ENCODE data around the gene OSCP1.
"Not testable (repeated sequence)": the region's sequence is repeated elsewhere in the genome, so short reads cannot be mapped to it uniquely, and the experiment has no call there.

Gene OSCP1, protein sequence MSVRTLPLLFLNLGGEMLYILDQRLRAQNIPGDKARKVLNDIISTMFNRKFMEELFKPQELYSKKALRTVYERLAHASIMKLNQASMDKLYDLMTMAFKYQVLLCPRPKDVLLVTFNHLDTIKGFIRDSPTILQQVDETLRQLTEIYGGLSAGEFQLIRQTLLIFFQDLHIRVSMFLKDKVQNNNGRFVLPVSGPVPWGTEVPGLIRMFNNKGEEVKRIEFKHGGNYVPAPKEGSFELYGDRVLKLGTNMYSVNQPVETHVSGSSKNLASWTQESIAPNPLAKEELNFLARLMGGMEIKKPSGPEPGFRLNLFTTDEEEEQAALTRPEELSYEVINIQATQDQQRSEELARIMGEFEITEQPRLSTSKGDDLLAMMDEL

DNA sequence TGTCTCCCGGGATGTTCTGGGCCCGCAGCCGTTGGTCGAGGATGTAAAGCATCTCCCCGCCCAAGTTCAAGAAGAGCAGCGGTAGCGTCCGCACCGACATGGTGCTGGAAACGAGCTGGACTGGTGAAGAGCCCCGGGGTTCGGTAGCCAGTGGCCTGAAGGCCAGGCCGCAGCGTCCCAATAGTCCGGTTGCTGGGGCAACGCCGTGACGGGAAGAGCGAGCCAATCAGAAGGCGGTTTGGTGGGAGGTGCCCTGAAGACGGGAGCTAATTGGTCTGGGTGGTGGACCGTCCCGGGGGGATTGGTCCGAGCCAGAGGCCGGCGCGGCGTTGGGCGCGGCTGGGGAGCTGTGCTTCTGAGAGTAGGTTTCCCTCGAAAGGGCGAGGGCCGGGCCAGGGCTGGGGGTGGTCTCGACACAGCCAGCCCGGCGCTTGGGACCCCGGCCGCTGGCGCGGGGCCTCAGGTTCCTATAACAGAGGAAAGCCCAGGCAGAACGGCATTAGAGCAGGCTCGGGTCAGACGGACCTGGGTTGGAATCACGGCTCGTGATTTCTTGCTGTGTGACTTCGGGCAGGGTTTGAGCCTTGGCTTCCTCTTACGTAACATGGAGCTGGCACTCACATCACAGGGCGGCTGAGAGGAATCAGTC is at the start of gene OSCP1:
Gene OSCP1, minus strand, starts transcription at position 182 of the 649 bp plus-strand sequence. Its CDS starts 82 bp downstream, at position 100.
- peak; percentile 75 for DNase-seq

DNA sequence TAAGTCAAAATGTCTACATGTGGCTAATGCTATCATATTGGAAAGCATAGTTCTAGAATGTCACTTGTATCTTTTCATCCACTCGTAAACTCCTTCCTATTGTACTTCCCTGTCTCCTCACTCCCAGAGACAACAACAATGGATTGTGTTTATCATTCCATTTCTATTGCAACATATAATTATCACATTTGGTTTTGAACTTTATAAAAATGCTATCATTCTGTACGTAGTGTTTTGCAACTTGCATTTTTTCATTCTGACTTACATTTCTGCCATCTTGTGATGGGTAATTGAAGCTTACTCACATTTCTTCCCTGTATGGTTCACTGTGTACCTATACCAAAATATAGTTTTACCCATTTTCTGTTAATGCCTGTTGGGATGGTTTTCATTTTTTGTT is 47.0 kb upstream of the OSCP1 start:
- DNase-seq, result no peak

DNA sequence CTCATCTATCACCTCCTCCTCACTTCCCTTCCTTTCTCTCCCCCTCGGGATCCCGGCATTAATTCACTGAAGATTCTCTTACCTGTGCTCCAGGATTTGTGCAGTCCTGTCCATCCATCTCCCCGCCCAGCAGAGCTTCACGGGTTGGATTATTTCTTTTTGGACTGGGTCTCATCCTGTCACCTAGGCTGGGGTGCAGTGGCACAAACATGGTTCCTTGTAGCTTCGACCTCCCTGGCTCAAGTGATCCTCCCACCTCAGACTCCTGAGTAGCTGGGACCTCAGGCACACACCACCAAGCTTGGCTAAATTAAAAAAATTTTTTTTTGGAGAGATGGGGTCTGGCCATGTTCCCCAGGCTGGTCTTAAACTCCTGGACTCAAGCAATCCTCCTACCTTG is 44.7 kb upstream of the OSCP1 start:
- no peak for DNase-seq

DNA sequence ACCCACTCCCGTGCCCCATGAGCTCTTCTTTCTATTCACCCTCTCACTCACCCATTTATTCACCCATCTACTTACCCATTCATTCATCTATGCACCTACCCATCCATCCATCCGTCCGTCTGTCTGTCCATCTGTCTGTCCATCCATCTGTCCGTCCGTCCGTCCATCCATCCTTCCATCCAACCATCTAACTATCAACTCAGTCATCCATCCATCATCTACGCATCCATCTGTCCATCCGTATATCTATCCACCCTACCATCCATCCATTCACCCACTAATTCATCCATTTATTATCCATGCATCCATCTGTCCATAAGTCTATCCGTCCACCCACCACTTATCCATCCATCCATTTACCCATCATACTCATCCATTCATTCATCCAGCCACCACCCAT is 43.3 kb upstream of the OSCP1 start:
- DNase-seq, result no peak

DNA sequence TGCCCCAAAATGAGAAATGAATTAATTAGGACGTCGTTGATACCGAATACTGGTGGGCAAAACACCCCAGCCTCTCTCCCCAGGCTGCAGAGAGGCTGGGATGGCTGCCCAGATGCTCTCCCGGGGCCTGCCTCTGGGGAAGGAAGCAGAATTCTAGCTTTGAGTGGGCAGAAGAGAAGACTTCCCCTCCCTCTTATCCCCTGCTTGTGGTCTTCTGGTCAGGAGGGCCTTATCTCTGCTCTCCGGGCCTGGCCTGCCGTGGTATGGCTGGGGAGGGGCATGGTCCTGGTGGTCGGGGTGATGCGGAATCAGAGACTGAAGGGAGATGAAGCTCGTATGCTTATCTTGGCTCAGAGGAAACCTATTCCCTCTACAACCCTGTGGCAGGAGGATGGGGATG is 42.2 kb upstream of the OSCP1 start:
- no peak for DNase-seq

DNA sequence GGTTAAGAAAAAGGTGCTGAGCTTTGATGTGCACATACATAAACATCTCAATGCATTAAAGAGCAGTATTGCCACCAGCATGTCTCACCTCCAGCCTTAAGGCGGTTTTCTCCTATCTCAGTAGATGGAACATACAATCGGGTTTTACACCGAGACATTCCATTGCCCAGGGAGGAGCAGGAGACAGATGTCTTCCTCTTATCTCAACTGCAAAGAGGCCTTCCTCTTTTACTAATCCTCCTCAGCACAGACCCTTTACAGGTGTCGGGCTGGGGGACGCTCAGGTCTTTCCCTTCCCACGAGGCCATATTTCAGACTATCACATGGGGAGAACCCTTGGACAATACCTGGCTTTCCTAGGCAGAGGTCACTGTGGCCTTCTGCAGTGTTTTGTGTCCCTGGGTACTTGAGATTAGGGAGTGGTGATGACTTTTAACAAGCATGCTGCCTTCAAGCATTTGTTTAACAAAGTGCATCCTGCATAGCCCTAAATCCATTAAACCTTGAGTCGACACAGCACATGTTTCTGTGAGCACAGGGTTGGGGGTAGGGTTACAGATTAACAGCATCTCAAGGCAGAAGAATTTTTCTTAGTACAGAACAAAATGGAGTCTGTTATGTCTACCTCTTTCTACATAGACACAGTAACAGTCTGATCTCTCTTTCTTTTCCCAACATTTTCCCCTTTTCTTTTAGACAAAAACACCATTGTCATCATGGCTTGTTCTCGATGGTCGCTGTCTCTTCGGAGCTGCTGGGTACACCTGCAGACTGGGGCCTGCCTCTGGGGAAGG is 39.2 kb upstream of the OSCP1 start:
- not testable (repeated sequence) for DNase-seq

DNA sequence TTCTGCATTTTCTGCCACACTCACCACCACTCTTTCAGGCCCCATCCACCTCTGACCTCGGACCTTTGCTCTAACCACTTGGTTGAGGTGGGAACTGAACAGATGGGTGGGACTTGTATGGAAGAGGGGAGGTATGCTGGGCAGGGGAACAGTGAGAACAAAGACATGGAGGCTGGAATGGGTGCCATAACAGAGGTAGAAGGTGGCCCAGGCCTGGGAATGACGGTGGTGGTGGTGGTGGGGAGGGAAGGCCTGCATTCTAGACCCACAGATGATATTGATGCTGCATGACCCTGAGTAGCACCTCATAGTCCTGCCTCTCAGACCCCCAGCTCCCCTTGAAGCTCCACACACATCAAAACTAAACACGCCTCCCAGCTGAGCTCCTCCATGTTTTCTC is 37.7 kb upstream of the OSCP1 start:
- DNase-seq, result no peak

DNA sequence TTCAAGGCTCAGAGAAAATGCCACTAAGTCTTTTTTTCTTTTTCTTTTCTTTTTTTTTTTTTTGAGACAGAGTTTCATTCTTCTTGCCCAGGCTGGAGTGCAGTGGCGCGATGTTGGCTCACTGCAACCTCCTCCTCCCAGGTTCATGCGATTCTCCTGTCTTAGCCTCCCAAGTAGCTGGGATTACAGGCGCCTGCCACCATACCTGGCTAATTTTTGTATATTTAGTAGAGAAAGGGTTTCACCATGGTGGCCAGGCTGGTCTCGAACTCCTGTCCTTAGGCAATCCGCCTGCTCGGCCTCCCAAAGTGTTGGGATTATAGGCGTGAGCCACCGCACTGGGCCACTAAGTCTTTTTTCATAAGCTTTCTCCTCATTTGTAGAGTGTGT is 37.1 kb upstream of the OSCP1 start:
- not testable (repeated sequence) for DNase-seq

DNA sequence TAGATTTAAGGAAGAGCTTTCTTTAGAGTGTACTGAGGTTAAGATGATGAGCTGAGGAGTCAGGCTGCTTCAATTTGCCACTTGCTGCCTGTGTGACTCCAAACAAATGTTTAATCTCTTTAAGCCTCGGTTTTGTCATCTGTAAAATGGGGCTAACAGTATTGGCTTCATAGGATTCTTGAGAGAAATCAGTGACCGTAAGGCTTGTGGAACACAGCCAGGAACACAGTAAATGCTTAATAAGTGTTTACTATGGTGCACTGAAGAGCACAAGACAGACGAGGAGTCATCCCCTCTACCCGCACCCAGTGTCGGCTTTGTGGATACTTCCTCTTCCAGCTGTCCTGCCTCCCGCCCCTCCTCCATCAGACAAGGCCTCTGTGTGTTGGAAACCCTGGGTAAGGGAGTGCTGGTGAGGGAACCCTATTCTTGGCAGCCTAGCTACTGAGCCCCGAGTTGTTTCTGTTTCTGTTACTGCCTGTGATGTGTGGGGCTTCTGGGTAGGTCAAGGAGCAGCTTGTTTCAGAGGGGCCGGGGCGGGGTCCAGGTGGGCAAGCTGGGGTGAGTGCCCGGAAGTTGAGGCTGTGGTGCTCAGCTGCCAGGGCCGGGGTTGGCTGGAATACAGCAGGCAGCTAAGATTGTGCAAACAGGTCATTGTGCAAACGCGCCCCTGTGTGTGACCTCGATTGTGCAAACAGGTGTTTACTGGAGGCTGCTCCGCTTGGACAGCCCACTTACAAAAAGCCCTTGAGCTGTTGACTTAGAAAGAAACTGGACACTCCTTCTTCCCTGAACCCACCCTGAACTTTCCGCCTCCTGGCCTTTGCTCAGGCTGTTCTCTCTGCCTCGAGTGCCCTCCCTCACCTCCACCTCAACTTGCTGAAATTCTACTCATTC is 36.4 kb upstream of the OSCP1 start:
- no peak for DNase-seq

DNA sequence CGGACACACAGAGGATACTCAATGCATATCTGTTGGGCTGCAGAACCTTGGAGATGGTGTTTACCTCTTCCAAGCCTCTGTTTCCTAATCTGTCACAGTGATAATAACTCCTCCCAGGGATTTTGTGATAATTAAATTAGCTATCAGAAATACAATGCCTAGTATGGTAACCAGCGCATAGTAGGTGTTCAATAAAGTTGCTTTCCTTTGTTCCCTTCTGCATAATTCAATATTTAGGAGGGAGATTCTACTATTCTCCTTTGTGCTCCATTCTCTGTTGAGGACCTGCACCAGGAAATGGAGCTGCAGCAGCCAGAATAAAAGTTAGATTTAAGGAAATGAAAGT is 35.8 kb upstream of the OSCP1 start:
- no peak for DNase-seq

DNA sequence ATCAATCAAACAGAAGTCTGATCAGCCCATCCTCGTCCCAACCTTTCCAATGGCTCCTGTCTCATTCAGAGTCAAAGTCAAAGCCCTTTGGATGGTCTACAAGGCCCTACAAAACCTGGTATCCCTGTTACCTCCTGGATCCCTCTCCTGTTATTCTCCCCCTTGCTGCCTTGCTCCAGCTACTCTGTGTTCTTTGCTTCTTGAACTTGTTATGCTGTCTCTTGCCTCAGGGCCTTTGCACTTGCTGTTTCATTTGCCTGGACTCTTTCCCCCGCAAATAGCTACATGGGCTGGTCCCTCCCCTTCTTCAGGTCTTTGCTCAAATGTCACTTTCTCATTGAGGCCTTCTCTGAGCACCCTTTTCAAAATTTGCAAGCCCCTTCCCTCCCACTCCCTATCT is 33.8 kb upstream of the OSCP1 start:
- DNase-seq, result no peak

DNA sequence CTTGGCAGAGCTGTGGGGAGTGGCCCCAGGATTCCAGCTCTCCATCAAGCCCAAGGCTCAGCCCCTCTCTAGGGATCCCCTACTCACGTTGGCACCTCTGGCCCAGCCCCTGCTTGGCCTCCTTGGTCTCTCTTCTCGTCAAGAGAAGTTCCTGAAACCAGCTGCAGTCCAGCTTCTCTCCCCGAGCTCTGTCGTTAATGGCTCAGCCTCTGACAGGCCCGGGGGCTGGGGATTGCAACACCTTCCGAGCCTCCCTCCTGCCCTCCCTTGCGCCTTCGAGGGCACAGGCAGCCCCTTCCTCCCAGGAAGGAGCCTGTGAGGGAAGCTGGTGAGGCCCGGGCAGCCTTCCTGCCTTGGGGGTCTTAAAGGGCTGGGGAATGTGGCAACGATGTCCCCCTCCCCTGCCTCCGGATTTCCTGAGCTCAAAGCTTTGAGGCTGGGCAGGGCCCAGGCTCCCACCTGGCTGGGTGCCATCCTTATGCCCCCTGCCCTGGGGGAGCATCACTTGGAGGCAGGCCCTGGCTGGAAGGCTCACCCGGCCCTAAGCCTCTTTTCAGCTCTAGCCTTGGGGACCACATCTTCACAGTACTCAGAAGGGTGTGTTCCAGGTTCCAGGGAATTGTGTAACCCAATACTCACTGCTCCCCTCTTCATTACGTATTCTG is 32.6 kb upstream of the OSCP1 start, which contains the start of gene CSF3R:
Gene CSF3R, minus strand, starts transcription at position 190 of the 665 bp plus-strand sequence. CDS start 3,417 bp downstream, outside the sequence.
- DNase-seq, result no peak

DNA sequence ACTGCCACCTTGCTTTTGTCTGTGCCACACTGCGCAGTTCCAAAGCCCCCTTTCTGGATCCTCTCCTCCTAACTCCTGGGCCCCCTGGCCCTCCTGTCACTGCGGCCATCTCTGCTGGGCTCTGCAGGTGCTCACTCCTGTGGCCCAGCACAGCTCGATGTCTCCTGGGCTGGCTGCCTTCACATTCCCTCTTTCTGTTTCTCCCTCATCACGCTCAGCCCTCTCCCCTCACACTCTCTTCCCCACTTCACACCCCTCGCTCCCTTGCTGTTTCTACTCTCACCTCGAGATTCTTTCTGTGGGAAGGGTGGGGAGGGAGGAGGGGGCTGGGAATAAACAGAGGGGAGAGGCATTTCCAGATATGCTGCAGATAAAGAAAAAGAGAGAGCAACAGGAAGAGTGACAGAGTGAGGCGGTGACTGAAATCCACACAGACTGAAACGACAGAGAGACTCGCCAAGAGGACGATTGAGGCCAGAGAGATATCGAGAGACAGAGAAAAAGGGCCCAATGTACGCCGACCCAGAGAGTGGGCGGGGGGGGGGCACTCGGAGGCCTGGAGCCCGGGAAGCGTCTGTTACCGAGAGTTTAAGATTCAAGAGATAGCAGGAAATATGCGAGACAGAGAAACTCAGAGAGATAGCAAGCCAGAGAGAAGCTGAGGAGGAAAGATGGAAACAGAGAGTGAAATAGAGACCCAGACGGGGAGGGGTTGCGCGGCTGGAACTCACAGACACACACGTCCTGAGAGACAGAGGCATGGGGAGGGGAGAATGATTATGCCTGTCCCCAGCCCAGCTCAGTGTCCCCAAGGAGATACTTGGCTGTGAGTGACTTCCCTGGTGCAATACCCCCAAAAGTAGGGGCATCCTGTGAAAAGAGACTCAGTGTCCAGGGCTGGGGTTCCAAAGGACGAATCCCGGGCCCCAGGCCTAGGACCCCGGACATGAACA is 31.8 kb upstream of the OSCP1 start:
- no peak for DNase-seq

DNA sequence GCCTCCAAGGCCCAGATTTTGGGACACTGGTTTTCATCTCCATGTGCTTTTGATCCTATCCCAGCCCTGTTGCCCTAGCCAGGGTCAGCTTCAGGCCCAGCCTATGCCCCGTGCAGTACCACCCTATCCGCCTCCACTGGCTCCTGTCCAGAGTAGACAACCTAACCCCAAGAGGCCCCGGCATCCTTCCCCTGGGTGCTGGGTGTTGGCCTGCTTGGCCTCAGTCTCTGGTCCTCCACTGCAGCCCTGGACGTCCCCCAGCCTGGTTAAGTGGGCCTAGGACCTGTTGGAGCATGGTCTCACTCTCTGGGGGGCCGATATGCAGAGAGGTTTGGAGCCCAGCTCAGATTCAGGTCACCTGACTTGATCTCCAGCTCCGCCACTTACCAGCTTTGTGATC is 30.8 kb upstream of the OSCP1 start:
- no peak for DNase-seq

DNA sequence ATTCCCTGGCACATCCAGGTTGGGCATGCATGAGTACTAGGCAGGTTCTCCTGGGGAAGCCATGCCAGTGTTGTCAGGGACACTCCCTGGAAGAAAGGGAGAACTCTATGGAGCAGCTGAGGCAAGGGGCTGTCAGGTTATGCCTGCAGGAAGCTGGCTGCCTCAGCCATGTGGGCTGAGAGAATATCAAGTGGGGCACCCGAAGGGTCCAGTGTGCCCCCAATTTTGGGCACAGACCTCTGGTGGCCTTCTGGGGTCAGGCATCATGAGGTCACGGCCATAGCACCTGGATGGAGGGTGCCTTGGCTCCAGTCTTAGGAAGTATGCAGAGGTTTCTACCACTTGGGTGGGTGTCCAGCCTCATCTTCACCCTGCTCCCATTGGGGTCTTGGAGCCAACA is 29.9 kb upstream of the OSCP1 start:
- DNase-seq, result no peak

DNA sequence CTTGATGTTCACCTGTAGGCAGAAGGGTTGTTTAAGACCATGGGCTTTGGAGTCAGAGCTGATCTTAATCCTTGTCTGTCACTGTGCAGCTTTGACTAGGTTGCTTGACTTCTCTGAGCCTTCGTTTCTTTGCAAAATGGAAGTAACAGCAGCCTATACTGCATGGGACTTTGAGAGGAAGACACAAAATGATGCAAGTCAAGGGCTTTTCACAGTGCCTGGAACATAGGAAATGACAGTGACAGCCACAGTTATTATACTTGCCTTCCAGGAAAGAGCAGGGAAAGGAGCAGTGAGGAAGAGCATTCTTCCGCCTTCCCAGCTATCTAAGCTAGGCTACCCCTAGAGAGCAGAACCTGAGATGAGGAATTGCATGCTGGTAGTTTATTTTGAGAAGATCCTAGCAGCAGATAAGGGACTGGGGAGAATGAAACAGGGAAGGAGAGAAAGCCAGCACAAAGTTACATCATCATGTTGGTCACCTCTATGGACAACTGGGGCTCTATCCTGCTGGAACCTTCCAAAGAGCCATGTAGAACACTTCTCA is 29.3 kb upstream of the OSCP1 start:
- no peak for DNase-seq

DNA sequence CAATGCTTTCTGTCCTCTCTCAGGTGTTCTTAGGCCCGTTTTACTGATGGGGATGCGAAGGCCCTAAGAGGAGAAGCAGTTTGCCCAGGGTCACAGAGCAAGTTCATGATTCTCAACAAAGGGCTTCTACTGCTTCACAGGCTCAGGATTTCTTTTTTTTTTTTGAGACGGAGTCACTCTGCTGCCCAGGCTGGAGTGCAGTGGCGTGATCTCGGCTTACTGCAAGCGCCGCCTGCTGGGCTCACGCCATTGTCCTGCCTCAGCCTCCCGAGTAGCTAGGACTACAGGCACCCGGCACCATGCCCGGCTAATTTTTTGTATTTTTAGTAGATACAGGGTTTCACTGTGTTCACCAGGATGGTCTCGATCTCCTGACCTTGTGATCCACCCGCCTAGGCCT is 27.4 kb upstream of the OSCP1 start:
- DNase-seq, result not testable (repeated sequence)

DNA sequence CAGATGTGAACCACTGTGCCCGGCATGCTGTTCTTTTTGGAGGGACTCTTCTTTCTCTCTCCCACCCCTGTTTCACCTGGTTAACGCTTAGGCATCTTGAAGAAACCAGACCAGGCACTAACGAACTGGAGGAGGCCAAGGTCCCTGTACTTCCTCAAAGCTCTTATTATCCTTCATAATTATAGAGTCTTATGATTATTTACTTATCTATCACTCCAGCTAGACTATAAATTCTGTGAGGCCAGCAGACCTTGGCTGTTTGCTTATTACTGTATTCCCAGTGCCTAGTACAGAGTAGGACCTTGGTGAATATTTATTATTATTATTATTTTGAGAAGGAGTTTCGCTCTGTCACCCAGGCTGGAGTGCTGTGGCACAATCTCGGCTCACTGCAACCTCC is 26.7 kb upstream of the OSCP1 start:
- no peak for DNase-seq

DNA sequence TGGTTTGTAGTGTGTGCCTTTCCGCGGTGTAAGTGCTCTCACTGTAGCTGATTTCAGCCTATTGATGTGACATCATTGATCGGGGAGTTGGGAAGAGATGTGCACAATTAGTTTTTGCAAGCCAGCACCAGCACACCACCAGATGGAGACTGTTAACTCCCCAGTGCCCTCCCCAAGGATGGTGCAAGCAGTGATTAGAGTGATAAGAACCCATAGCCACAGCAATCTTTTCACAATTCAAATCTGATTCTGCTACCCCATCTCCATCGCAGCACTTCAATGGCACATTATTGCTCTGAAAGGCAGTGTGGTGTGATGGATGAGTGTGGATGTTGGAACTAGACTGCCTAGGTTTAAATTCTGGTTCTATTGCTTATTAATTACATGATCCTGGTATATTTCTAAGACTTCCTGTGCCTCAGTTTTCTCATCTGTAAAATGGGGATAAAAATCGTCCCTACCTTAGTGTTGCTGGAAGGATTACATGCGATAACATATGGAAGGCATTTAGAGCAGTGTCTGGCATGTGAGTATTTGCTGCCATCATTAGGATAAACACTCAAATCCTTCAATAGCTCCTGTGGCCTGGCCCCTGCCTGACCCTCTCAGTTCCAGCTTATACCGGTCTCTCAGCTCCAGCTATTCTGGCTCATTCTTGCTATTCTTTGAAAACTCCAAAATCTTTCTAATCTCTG is 25.8 kb upstream of the OSCP1 start:
- no peak for DNase-seq

DNA sequence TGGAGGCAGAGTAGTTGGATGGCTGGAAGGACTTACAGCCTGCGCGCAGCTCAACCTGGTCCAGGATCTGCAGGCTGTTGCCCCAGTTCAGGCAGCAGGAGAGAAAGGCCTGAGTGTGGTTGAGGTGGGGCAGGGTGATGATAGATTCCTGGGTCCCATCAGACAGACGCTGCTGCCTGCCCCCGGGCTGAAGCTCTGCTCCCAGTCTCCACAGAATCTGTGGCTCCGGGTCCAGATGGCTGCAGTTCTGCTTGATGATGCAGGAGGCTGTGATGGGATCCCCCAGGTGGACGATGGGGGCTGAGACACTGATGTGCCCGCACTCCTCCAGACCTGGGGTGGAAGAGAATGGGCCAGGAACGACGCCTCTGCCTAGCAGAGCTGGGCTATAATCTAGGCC is 25.1 kb upstream of the OSCP1 start:
- DNase-seq, result no peak

Measured in activated T-cell treated with anti-CD3 and anti-CD28 coated beads for 4 hours (primary cell).